ENCODE results near the gene TTN.
"Not testable (repeated sequence)": the region's sequence is repeated elsewhere in the genome, so short reads cannot be mapped to it uniquely, and the experiment has no call there.

Gene TTN

GRCh38 chr2:178731300-178731699 is 75.9 kb downstream of the TTN start:
- no peak for DNase-seq

GRCh38 chr2:178730049-178730448 is 77.2 kb downstream of the TTN start:
- no peak for DNase-seq

GRCh38 chr2:178723786-178724346 is 83.4 kb downstream of the TTN start:
- no peak for DNase-seq

- no peak for DNase-seq
These were observed 84.9 kb downstream of the TTN start for GRCh38 chr2:178722296-178722695.

GRCh38 chr2:178718988-178719387 is 88.2 kb downstream of the TTN start:
- no peak for DNase-seq

- no peak for DNase-seq
These were observed 88.9 kb downstream of the TTN start for GRCh38 chr2:178718283-178718682.

- DNase-seq = no peak
These were observed 90.8 kb downstream of the TTN start for GRCh38 chr2:178716394-178716793.

GRCh38 chr2:178715366-178715765 is 91.9 kb downstream of the TTN start:
- no peak for DNase-seq

- no peak for DNase-seq
These were observed 99.7 kb downstream of the TTN start for GRCh38 chr2:178707476-178707875.

GRCh38 chr2:178704876-178705275 is 102.3 kb downstream of the TTN start:
- no peak for DNase-seq

- DNase-seq = no peak
These were observed 104.9 kb downstream of the TTN start for GRCh38 chr2:178702361-178702760.

- DNase-seq = peak; percentile 51
These were observed 106.3 kb downstream of the TTN start for GRCh38 chr2:178700922-178701342.

- no peak for DNase-seq
These were observed 107.1 kb downstream of the TTN start for GRCh38 chr2:178700136-178700535.

- DNase-seq = no peak
These were observed 114.4 kb downstream of the TTN start for GRCh38 chr2:178692845-178693244.

- DNase-seq = no peak
These were observed 117.4 kb downstream of the TTN start for GRCh38 chr2:178689808-178690207.

- no peak for DNase-seq
These were observed 123.3 kb downstream of the TTN start for GRCh38 chr2:178683877-178684276.

- DNase-seq = no peak
These were observed 126.1 kb downstream of the TTN start for GRCh38 chr2:178681081-178681480.

- DNase-seq = no peak
These were observed 127.3 kb downstream of the TTN start for GRCh38 chr2:178679891-178680290.

GRCh38 chr2:178677599-178677998 is 129.6 kb downstream of the TTN start:
- no peak for DNase-seq

- no peak for DNase-seq
These were observed 131.2 kb downstream of the TTN start for GRCh38 chr2:178676046-178676445.

- peak; percentile 1 for DNase-seq
These were observed 133.1 kb downstream of the TTN start for GRCh38 chr2:178674122-178674521.

GRCh38 chr2:178666458-178666857 is 140.8 kb downstream of the TTN start:
- DNase-seq = no peak

- not testable (repeated sequence) for DNase-seq
These were observed 148.7 kb downstream of the TTN start for GRCh38 chr2:178658480-178658879.

GRCh38 chr2:178650554-178650953 is 156.7 kb downstream of the TTN start:
- no peak for DNase-seq

GRCh38 chr2:178644919-178645318 is 162.3 kb downstream of the TTN start:
- no peak for DNase-seq

GRCh38 chr2:178641498-178641897 is 165.7 kb downstream of the TTN start:
- no peak for DNase-seq

All from HCEC 1CT (cell line).